Stromal cell of bone marrow (primary cell): ENCODE data around the gene CXCL12.

Experiments used
- DNase-seq: peaks from one replicate; pipeline ENCODE4 v3.0.0-alpha.2; 2012; ENCODE audit warnings: low read depth

Gene CXCL12

DNA sequence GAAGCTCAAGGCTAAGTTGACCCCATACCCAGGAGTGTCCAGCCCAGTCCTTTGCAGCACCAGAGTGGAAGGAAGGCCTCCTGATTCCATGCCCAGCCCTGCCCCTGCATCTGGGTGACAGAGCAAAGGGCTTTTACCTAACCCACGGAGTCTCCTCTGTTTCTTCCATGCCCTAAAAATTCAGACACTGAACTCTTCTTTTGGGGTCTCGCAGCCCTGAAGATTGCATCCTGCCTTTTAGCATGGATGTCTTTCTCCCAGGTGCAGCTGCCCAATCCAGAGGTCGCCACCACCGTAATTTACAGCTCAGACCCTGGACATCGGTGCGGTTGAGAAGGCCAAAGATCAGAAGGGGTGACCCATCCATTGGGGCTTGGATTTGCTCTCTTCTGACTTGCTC is 50.8 kb downstream of the CXCL12 start:
- DNase-seq = no peak

DNA sequence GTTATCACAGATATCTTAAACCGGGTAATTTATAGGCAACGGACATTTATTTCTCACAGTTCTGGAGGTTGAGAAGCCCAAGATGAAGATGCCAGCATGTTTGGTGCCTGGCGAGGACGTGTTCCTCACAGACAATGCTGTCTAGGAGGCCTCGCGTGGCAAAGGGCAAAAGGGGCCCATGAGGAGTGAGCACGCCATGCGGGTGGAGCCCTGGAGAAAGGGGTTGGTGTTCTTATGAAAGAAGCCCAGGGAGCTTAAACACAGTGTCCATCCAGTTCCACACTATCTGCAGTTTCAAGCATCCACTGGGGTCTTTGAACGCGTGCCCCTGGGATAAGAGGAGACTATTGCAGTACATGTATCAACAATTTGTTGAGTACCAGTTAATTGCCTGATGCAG is 51.4 kb downstream of the CXCL12 start:
- no peak for DNase-seq

DNA sequence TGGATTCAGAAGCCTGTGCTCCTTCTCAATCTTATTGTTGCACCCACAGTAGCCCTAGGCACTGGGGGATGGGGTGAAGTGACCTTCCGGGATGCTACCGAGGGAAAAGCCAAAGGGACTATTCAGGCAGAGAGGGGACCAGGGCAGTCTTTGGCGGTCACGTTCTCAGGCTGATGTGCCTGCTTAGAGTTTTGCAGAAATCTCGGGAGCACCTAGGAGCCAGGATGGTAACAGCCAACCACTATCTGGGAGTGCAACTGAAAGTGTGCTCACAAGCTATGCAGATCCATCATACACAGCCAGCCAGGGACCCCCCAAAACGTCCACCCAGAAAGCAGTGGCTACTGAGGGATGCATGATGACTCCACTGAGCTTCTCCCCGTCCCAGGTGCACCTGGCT is 52.4 kb downstream of the CXCL12 start:
- DNase-seq = no peak

DNA sequence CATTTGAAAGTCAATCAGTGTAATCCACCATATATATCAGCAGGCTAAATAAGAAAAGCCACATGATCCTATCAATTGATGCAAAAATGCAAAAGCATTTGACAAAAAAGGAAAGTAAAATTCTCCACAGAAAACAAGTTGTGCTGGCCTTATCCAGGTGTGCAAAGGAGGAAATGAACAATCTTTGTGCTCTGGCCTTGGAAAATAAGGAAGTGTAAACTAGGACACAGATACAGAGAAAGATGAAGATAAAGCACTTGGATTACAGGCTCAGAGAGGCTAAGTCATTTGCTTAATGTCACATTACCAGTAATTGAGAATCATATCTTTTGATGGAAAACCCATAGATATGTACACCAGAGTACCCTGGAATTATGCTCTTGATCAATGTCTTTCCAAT is 54.5 kb downstream of the CXCL12 start:
- no peak for DNase-seq

GRCh38 chr10:44327461-44327860 is 57.4 kb downstream of the CXCL12 start:
- DNase-seq = no peak
